Keratinocyte (primary cell): ENCODE measurements around the gene SMIM33. TPM values are rescaled to one million over a fixed set of nuclear protein-coding genes. Genes with fewer than 3 reads are reported as not detected.

Experiments used
- DNase-seq: peaks from one replicate; pipeline ENCODE4 v3.0.0-alpha.2; 2011; ENCODE audit warnings: low read depth, missing footprints, low spot score
- FAIRE-seq: peaks from 2 replicates; lab custom pipeline; 2011; peaks lifted over from hg19 to GRCh38; lab: Jason Lieb, UNC
- H2AFZ ChIP-seq: 2 replicates; pipeline ENCODE4 v1.6.0; 2012; ENCODE audit warnings: low read length, control low read depth, inconsistent platforms; ENCODE audit not compliant: control insufficient read depth
- H3K27ac ChIP-seq: 2 replicates; pipeline ENCODE4 v1.5.1; 2011; ENCODE audit warnings: low read length; ENCODE audit not compliant: control insufficient read depth, insufficient read depth
- H3K27me3 ChIP-seq: 3 replicates; pipeline ENCODE4 v1.6.0; 2011; ENCODE audit warnings: low read length; ENCODE audit not compliant: control insufficient read depth, insufficient read depth; ENCODE audit errors: extremely low read depth
- H3K36me3 ChIP-seq, 2 experiments: 2 replicates in 1 of 2; 3 replicates in 1 of 2; pipeline ENCODE4 v1.5.1; 2011; ENCODE audit warnings: low read length in 2 of 2, mild to moderate bottlenecking in 1 of 2; ENCODE audit not compliant: control insufficient read depth in 2 of 2, insufficient read depth in 2 of 2; ENCODE audit errors: extremely low read depth in 1 of 2
- H3K4me1 ChIP-seq: 3 replicates; pipeline ENCODE4 v1.5.1; 2011; ENCODE audit warnings: low read length; ENCODE audit not compliant: control insufficient read depth, insufficient read depth; ENCODE audit errors: extremely low read depth
- H3K4me2 ChIP-seq: 3 replicates; pipeline ENCODE4 v1.6.0; 2011; ENCODE audit warnings: low read depth, low read length; ENCODE audit not compliant: control insufficient read depth, insufficient read depth; ENCODE audit errors: extremely low read depth
- H3K4me3 ChIP-seq, 3 experiments: fragments of 200-600 bp in 1 of 3; sonication (generic) in 1 of 3; 2 replicates in 2 of 3; 3 replicates in 1 of 3; pipeline ENCODE4 v1.5.1; 2011 to 2016; ENCODE audit warnings: low read length in 3 of 3, mild to moderate bottlenecking in 3 of 3, control low read depth in 2 of 3, inconsistent platforms in 1 of 3, low read depth in 1 of 3, mixed read lengths in 1 of 3, mixed run types in 1 of 3, moderate library complexity in 1 of 3; ENCODE audit not compliant: control insufficient read depth in 2 of 3, insufficient read depth in 2 of 3; ENCODE audit errors: extremely low read depth in 1 of 3
- H3K79me2 ChIP-seq: 2 replicates; pipeline ENCODE4 v1.6.0; 2012; ENCODE audit warnings: low read length; ENCODE audit not compliant: control insufficient read depth, insufficient read depth
- H3K9ac ChIP-seq: 3 replicates; pipeline ENCODE4 v1.6.0; 2011; ENCODE audit warnings: low read length; ENCODE audit not compliant: control insufficient read depth, insufficient read depth; ENCODE audit errors: extremely low read depth
- H3K9me1 ChIP-seq: 3 replicates; pipeline ENCODE4 v1.6.0; 2011; ENCODE audit warnings: low read length; ENCODE audit not compliant: control insufficient read depth, insufficient read depth; ENCODE audit errors: extremely low read depth
- H3K9me3 ChIP-seq: 2 replicates; pipeline ENCODE4 v1.5.1; 2012; ENCODE audit warnings: low read depth, low read length; ENCODE audit not compliant: control insufficient read depth
- H4K20me1 ChIP-seq: 3 replicates; pipeline ENCODE4 v1.6.0; 2011; ENCODE audit warnings: low read length; ENCODE audit not compliant: control insufficient read depth, insufficient read depth; ENCODE audit errors: extremely low read depth
- EZH2 ChIP-seq: IDR thresholded peaks from one replicate; pipeline ENCODE4 v1.6.1; 2012; ENCODE audit warnings: inconsistent platforms, mild to moderate bottlenecking, low read length, moderate library complexity
- dilution Hi-C: fragments of 300-500 bp; cut with MboI; formaldehyde crosslinking; loops from one replicate; pipeline ENCODE4 v1.7.0; 2020; ENCODE audit warnings: low sequenced_read_pairs; ENCODE audit not compliant: extremely low pct_ligation_motif_present
- polyA plus RNA-seq, 5 experiments: library from polyadenylated mRNA; depleted of rRNA in 3 of 5; stranded (reverse) in 3 of 5; stranded (forward) in 1 of 5; unstranded in 1 of 5; fragments of >200 nt; gene quantifications; 1 replicate in 1 of 5; 2 replicates in 3 of 5; 3 replicates in 1 of 5; pipeline versions ENCODE4 v1.2.1 to v1.2.3, GENCODE V29; 2011 to 2012; ENCODE audit warnings: missing spikeins in 2 of 5, low read depth in 1 of 5, low replicate concordance in 1 of 5
- TF ChIP-seq, protein P1 (sequence below), 3 experiments: IDR thresholded peaks in 1 of 3; conservative IDR thresholded peaks in 1 of 3; optimal IDR thresholded peaks in 1 of 3; 2 replicates in 2 of 3; 3 replicates in 1 of 3; pipeline versions ENCODE3 to v1.5.1; 2011; ENCODE audit warnings: low read length in 3 of 3, mild to moderate bottlenecking in 3 of 3, moderate library complexity in 2 of 3, control low read depth in 1 of 3, inconsistent platforms in 1 of 3; ENCODE audit not compliant: insufficient read depth in 2 of 3; ENCODE audit errors: extremely low read depth in 1 of 3

The SMIM33 gene
- polyA plus RNA-seq, 1 donor (not counting 4 experiments of a cell fraction or from before 2014, with no cell fraction given): not detected

DNA sequence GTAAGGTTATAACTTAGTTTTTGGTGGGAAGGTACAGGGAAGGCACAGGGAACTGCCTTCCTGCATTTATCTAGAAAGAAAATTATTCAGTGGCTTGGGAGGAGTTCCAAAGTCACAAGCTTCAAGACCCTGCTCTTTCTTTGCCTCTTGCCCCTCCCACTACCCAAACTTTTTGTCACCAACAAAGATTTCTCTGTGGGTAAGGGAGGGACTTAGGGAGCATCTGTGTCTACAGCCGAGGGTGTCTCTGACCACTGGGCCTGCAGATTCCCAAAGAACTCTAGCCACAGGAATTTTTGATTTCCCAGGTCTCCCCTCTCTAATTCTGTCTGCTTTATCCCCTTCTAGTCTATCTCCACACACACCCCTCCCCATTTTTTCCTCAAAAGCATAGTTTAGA lies 10.3 kb upstream of the SMIM33 start:
- H3K36me3 ChIP-seq: no peaks in the 10 kb centered on the region
- H3K9ac ChIP-seq: no peak overlapping the region
- dilution Hi-C loops: no loop called here
- H3K79me2 ChIP-seq: no peaks in the 10 kb centered on the region
- FAIRE-seq (no peak), DNase-seq (no peak)
- no peak overlapping the region for H3K4me3 ChIP-seq
- no peaks in the 10 kb centered on the region for H3K27me3 ChIP-seq
- H3K9me3 ChIP-seq: no peaks in the 10 kb centered on the region
- H3K9me1 ChIP-seq: no peaks in the 10 kb centered on the region
- TF ChIP-seq EZH2: no peak
- TF ChIP-seq, protein P1, sequence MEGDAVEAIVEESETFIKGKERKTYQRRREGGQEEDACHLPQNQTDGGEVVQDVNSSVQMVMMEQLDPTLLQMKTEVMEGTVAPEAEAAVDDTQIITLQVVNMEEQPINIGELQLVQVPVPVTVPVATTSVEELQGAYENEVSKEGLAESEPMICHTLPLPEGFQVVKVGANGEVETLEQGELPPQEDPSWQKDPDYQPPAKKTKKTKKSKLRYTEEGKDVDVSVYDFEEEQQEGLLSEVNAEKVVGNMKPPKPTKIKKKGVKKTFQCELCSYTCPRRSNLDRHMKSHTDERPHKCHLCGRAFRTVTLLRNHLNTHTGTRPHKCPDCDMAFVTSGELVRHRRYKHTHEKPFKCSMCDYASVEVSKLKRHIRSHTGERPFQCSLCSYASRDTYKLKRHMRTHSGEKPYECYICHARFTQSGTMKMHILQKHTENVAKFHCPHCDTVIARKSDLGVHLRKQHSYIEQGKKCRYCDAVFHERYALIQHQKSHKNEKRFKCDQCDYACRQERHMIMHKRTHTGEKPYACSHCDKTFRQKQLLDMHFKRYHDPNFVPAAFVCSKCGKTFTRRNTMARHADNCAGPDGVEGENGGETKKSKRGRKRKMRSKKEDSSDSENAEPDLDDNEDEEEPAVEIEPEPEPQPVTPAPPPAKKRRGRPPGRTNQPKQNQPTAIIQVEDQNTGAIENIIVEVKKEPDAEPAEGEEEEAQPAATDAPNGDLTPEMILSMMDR (optimal IDR thresholded peaks at IDR 0.05 in 1 of 3, IDR thresholded peaks at IDR 0.05 in 1 of 3, conservative IDR thresholded peaks at IDR 0.05 in 1 of 3; ENCODE audit: extremely low read depth in 1 of 3, insufficient read depth in 2 of 3, low read length in 3 of 3): no peak
- no peak overlapping the region for H3K27ac ChIP-seq
- peaks cover 3% of the 10 kb centered on the region for H3K4me1 ChIP-seq
- H2AFZ ChIP-seq: no peak overlapping the region
- H4K20me1 ChIP-seq: no peaks in the 10 kb centered on the region
- H3K4me2 ChIP-seq: no peak overlapping the region

DNA sequence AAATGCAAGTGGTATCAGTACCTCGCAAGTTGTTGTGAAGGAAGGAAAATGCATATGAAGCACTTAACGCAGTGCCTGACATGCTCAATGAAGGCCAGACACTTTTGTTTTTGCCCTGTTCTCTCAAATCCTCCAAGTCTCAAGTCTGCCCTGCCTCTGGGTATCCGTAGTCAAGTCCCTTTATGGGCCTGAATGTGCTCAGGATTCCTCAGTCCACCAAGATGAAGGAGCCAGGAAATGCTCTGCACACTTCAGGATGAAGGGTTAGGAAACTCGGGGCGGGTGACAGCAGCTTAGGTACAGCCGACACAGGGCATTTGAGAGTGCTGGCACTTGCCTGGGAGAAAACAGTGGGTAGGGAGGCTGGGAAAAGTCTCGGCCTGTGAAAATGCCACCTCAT lies 9.6 kb upstream of the SMIM33 start:
- H3K27ac ChIP-seq: no peak overlapping the region
- dilution Hi-C loops: no loop called here

More for the DNA sequence above, 9.6 kb upstream of the SMIM33 start:
- DNase-seq (no peak), FAIRE-seq (no peak)
- H3K9me3 ChIP-seq: no peaks in the 10 kb centered on the region
- no peak overlapping the region for H3K4me2 ChIP-seq
- H2AFZ ChIP-seq: no peak overlapping the region
- no peaks in the 10 kb centered on the region for H4K20me1 ChIP-seq
- H3K4me1 ChIP-seq: peaks cover 3% of the 10 kb centered on the region
- no peak overlapping the region for H3K4me3 ChIP-seq
- TF ChIP-seq, protein P1 (optimal IDR thresholded peaks at IDR 0.05 in 1 of 3, IDR thresholded peaks at IDR 0.05 in 1 of 3, conservative IDR thresholded peaks at IDR 0.05 in 1 of 3; ENCODE audit: extremely low read depth in 1 of 3, insufficient read depth in 2 of 3, low read length in 3 of 3): no peak
- no peak for TF ChIP-seq EZH2
- H3K79me2 ChIP-seq: no peaks in the 10 kb centered on the region
- H3K9me1 ChIP-seq: no peaks in the 10 kb centered on the region
- no peak overlapping the region for H3K9ac ChIP-seq
- H3K27me3 ChIP-seq: no peaks in the 10 kb centered on the region
- no peaks in the 10 kb centered on the region for H3K36me3 ChIP-seq
